ENCODE results near the gene SFTA2.
A peak's percentile ranks its signal among the peaks of the same experiment; 100 is the strongest.

Gene SFTA2

GRCh38 chr6:30885481-30885998 lies 46.4 kb downstream of the SFTA2 start:
- TF ChIP-seq, protein P1, sequence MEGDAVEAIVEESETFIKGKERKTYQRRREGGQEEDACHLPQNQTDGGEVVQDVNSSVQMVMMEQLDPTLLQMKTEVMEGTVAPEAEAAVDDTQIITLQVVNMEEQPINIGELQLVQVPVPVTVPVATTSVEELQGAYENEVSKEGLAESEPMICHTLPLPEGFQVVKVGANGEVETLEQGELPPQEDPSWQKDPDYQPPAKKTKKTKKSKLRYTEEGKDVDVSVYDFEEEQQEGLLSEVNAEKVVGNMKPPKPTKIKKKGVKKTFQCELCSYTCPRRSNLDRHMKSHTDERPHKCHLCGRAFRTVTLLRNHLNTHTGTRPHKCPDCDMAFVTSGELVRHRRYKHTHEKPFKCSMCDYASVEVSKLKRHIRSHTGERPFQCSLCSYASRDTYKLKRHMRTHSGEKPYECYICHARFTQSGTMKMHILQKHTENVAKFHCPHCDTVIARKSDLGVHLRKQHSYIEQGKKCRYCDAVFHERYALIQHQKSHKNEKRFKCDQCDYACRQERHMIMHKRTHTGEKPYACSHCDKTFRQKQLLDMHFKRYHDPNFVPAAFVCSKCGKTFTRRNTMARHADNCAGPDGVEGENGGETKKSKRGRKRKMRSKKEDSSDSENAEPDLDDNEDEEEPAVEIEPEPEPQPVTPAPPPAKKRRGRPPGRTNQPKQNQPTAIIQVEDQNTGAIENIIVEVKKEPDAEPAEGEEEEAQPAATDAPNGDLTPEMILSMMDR (IDR thresholded peaks at IDR 0.05; ENCODE audit: borderline replicate concordance, insufficient read depth, low read depth, low read length) = no peak
- no peak overlapping the region for H3K4me3 ChIP-seq (ENCODE audit: low read depth, low read length)

DNA sequence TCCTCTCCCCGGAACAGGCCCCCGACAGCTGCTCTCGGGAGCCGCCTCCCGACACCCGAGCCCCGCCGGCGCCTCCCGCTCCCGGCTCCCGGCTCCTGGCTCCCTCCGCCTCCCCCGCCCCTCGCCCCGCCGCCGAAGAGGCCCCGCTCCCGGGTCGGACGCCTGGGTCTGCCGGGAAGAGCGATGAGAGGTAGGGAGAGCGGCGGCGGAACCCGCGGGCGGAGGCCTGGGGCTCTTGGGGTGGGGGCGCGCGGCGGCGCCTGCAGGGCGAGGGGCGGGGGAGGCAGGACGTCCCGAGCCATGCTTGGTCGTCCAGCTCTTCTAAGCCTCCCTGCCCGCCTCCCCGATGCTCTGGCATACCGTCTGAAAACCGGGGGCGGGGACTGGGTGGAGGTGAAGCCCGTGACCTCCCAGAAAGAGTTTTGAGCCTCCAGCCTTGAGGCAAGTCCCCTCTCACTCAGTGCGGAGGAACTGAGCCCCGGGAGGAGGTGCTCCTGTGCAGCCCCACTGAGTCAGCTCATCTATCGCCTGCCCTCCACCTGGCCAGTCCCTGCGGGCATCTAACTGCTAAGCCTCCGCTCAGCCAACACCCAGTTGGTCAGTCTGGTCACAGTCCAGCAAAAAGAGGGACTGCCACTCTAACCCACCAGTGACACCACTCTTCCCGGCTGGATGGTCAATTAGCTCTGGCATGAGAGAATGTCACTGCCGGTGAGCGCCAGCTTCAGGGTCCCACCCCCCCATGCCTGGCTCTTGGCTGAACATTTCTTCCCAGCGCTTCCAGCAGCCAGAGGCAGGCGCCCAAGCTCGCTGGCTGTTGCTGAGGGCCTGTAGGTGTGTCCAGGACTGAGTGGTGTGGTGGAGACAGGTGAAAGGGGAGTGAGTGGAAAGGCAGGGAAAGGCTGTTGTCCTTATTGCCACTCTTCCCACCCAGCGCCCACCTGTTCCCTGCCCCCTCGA lies 47.2 kb downstream of the SFTA2 start:
- peak overlapping the region; percentile 48 for H3K4me3 ChIP-seq (ENCODE audit: low read depth, low read length)
- TF ChIP-seq, protein P1 (IDR thresholded peaks at IDR 0.05; ENCODE audit: borderline replicate concordance, insufficient read depth, low read depth, low read length) = no peak

DNA sequence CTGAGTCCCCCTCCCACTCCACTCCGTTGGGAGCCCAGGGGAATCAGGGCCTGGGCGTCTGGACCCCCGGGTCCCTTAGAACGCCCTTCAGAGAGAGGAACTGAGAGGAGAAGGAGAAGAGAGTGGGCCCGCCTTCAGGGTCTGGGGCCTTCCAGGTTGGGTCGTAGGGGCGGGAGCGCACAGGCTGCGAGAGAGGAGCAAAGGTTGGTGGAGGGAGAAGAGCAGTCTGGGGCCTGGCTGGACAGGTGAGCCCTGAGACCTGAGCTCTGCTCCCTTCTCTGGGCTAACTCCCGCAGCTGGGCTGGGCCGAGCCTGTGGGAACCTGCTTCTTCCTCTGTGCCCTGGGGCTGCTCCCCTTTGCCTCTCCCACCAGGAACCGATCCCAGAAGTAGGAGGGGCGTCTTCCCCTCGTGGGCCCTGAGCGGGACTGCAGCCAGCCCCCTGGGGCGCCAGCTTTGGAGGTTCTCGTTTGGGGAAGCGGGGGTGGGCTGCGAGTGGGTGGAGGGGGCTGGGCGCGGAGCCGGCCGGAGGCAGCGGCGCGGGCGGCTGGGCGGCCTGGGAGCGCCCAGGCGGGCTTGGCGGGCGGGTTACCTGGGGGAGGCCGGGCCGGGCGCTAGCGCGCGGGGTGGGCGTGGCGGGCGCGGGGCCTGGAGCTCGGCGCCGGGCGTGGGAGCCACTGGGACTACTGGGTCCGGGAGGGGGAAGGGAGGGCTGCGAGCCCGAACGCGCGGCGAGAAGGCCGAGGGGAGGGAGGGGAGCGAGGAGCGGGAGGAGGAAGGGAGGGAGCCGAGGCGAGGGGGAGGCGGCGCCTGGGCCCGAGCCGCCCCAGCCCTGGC lies 48.1 kb downstream of the SFTA2 start, which contains the start of gene DDR1:
Gene DDR1, plus strand, starts transcription at position 835 of the 836 bp plus-strand sequence. CDS start 4,211 bp downstream, outside the sequence.
- TF ChIP-seq, protein P1 (IDR thresholded peaks at IDR 0.05; ENCODE audit: borderline replicate concordance, insufficient read depth, low read depth, low read length) = no peak
- peak within 1 kb of the TSS; percentile 48 for H3K4me3 ChIP-seq (ENCODE audit: low read depth, low read length)

DNA sequence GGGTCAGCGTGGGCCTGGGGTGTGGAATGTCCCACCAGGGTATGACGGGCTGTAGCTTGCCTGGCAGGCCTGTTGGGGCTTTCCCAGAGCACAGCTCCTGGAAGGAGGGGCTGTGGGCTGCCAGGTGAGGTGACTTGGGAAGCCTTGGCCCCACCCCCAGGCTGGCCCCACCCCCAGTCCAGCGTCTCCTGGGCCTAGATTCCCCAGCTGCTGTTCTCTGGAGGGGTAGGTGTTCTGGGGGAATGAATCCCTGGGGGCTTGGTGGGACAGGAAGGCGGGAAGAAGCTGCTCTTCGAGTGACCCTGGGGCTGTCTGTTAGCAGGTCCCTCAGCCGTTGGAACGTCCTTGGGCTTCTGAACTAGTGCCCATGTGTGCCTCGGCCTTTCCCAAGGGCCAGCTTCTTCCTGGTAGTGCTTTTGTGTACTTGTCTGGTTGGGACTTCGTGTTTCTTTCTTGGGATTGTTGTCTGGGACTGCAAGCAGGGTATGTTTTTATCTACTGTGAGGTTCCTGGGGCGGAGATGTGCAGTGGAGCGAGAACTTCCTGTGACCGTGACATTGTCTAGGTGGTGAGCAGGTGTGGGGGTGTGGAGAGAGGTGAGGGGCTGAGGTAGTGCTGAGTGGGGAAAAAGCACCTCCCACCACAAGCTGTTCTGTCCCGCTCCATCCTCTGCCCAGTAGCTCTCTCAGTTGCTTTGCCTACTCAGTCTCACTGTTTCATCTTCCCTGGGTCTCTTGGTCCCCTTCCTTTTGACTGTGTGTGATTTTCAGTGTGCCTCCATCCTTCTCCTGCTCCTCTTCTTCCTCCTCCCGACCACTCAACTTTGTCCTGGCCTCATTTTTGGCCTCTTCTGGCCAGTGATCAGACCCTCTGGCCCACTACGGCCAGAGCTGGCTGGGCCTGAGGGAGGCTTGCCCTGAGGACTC lies 48.9 kb downstream of the SFTA2 start:
- no peak overlapping the region for H3K4me3 ChIP-seq (ENCODE audit: low read depth, low read length)
- TF ChIP-seq, protein P1 (IDR thresholded peaks at IDR 0.05; ENCODE audit: borderline replicate concordance, insufficient read depth, low read depth, low read length) = no peak

DNA sequence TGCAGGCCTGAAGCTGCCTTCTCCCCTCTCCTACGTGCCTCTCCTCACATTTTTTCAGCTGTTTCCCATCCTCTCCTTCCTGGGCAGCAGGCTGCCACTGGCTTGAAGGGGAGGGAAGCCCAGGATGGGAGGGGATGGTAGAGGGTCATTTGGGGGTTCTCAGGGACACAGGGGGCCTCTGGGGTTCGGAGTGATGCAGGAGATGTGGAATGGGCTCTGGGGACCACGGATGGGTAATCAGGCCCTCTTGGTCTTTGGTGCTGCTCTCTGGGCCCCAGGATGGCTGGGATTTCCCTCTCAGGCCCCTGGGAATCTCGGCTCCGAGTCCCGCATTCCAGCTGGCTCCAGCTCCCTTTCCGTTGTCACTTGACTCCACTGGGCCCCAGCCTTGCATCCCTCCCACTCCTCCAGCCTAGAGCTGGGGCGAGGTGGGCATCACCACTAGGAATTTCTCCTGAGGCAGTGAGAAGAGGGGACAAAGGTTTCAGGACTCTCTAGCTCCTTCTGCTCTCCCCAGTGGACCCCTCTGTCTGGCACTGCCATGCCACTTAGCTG lies 49.7 kb downstream of the SFTA2 start:
- TF ChIP-seq, protein P1 (IDR thresholded peaks at IDR 0.05; ENCODE audit: borderline replicate concordance, insufficient read depth, low read depth, low read length) = no peak
- no peak overlapping the region for H3K4me3 ChIP-seq (ENCODE audit: low read depth, low read length)
